AG20443 (cell line): ENCODE results near the gene SLC38A9.
"Not testable (repeated sequence)": the region's sequence is repeated elsewhere in the genome, so short reads cannot be mapped to it uniquely, and the experiment has no call there.

Experiments used
- DNase-seq: peaks from one replicate; pipeline ENCODE4 v3.0.0; 2012; ENCODE audit warnings: low spot score, mixed read lengths

SLC38A9 gene

GRCh38 chr5:55706230-55706629 lies 5.9 kb downstream of the SLC38A9 start:
- DNase-seq = no peak

- no peak for DNase-seq
Measured at GRCh38 chr5:55702598-55703345, 9.4 kb downstream of the SLC38A9 start.

GRCh38 chr5:55701462-55702103 lies 10.5 kb downstream of the SLC38A9 start:
- no peak for DNase-seq

GRCh38 chr5:55700745-55701144 lies 11.4 kb downstream of the SLC38A9 start:
- no peak for DNase-seq

GRCh38 chr5:55699041-55699688 lies 13.0 kb downstream of the SLC38A9 start:
- no peak for DNase-seq

GRCh38 chr5:55696704-55697103 lies 15.4 kb downstream of the SLC38A9 start:
- not testable (repeated sequence) for DNase-seq

GRCh38 chr5:55694152-55694830 lies 17.8 kb downstream of the SLC38A9 start:
- DNase-seq = no peak

- DNase-seq = no peak
Measured at GRCh38 chr5:55692509-55692908, 19.6 kb downstream of the SLC38A9 start.

GRCh38 chr5:55692106-55692417 lies 20.1 kb downstream of the SLC38A9 start:
- no peak for DNase-seq

- DNase-seq = peak; percentile 40
Measured at GRCh38 chr5:55691265-55692105, 20.6 kb downstream of the SLC38A9 start.

GRCh38 chr5:55682071-55682470 lies 30.1 kb downstream of the SLC38A9 start:
- DNase-seq = no peak

GRCh38 chr5:55681301-55681700 lies 30.8 kb downstream of the SLC38A9 start:
- no peak for DNase-seq

GRCh38 chr5:55680353-55680752 lies 31.8 kb downstream of the SLC38A9 start:
- no peak for DNase-seq

GRCh38 chr5:55679556-55679955 lies 32.6 kb downstream of the SLC38A9 start:
- DNase-seq = no peak

- peak; percentile 22 for DNase-seq
Measured at GRCh38 chr5:55675119-55675518, 37.0 kb downstream of the SLC38A9 start.

GRCh38 chr5:55674340-55674739 lies 37.8 kb downstream of the SLC38A9 start:
- no peak for DNase-seq

GRCh38 chr5:55672477-55672911 lies 39.6 kb downstream of the SLC38A9 start:
- peak; percentile 13 for DNase-seq

GRCh38 chr5:55671975-55672374 lies 40.1 kb downstream of the SLC38A9 start:
- DNase-seq = no peak

- DNase-seq = peak; percentile 55
Measured at GRCh38 chr5:55668356-55668755, 43.8 kb downstream of the SLC38A9 start.

- DNase-seq = no peak
Measured at GRCh38 chr5:55667938-55668337, 44.2 kb downstream of the SLC38A9 start.

- peak; percentile 15 for DNase-seq
Measured at GRCh38 chr5:55665065-55665464, 47.1 kb downstream of the SLC38A9 start.

- DNase-seq = no peak
Measured at GRCh38 chr5:55657443-55657842, 54.7 kb downstream of the SLC38A9 start.
